Hematopoietic multipotent progenitor cell treated with erythropoietin and hydrocortisone succinate and interleukin-3 and kit ligand, for 15 days (in vitro differentiated cells): ENCODE data around the gene KRTAP3-2.
"Not testable (repeated sequence)": the region's sequence is repeated elsewhere in the genome, so short reads cannot be mapped to it uniquely, and the experiment has no call there.

Experiments used
- DNase-seq: peaks from one replicate; pipeline ENCODE4 v3.0.0-alpha.2; 2015; ENCODE audit warnings: low spot score

The KRTAP3-2 gene

GRCh38 chr17:40999563-40999962, at the start of gene KRTAP3-2:
Gene KRTAP3-2 (minus strand): TSS chr17:40999906. CDS start chr17:40999853, 53 bp downstream.
- DNase-seq, result not testable (repeated sequence)

- no peak for DNase-seq
Observed at GRCh38 chr17:41049110-41049509, 49.4 kb upstream of the KRTAP3-2 start.

GRCh38 chr17:41048441-41048840, 48.7 kb upstream of the KRTAP3-2 start:
- no peak for DNase-seq

GRCh38 chr17:41046735-41047465, 47.2 kb upstream of the KRTAP3-2 start, which contains the start of gene KRTAP2-1:
Gene KRTAP2-1 (minus strand): TSS chr17:41047316. CDS start chr17:41047267, 49 bp downstream.
- not testable (repeated sequence) for DNase-seq

GRCh38 chr17:41042953-41043352, 43.2 kb upstream of the KRTAP3-2 start:
- no peak for DNase-seq

- not testable (repeated sequence) for DNase-seq
Observed at GRCh38 chr17:41040783-41041571, 41.3 kb upstream of the KRTAP3-2 start, which contains the start of gene KRTAP1-1. Gene KRTAP1-1 (minus strand): TSS chr17:41041450. CDS start chr17:41041397, 53 bp downstream.

- no peak for DNase-seq
Observed at GRCh38 chr17:41037853-41038350, 38.2 kb upstream of the KRTAP3-2 start.

GRCh38 chr17:41034346-41034935, 34.7 kb upstream of the KRTAP3-2 start, which contains the start of gene KRTAP1-3:
Gene KRTAP1-3 (minus strand): TSS chr17:41034874. CDS start chr17:41034821, 53 bp downstream.
- not testable (repeated sequence) for DNase-seq

- no peak for DNase-seq
Observed at GRCh38 chr17:41029633-41030245, 30.0 kb upstream of the KRTAP3-2 start, which contains the start of gene KRTAP1-4. Gene KRTAP1-4 (minus strand): TSS chr17:41030195. CDS start chr17:41030078, 117 bp downstream.

- DNase-seq, result no peak
Observed at GRCh38 chr17:41026715-41027471, 27.2 kb upstream of the KRTAP3-2 start, which contains the start of gene KRTAP1-5. Gene KRTAP1-5 (minus strand): TSS chr17:41027208. CDS start chr17:41027155, 53 bp downstream.

GRCh38 chr17:41024697-41025096, 25.0 kb upstream of the KRTAP3-2 start:
- no peak for DNase-seq

- DNase-seq, result no peak
Observed at GRCh38 chr17:41020336-41020735, 20.6 kb upstream of the KRTAP3-2 start.

GRCh38 chr17:41019415-41019814, 19.7 kb upstream of the KRTAP3-2 start:
- DNase-seq, result no peak

- no peak for DNase-seq
Observed at GRCh38 chr17:41018541-41018940, 18.8 kb upstream of the KRTAP3-2 start.

GRCh38 chr17:41016578-41017215, 17.0 kb upstream of the KRTAP3-2 start:
- no peak for DNase-seq

- no peak for DNase-seq
Observed at GRCh38 chr17:41015454-41015853, 15.7 kb upstream of the KRTAP3-2 start.

- no peak for DNase-seq
Observed at GRCh38 chr17:41013606-41014005, 13.9 kb upstream of the KRTAP3-2 start.

- no peak for DNase-seq
Observed at GRCh38 chr17:41013181-41013580, 13.5 kb upstream of the KRTAP3-2 start.

- DNase-seq, result no peak
Observed at GRCh38 chr17:41012326-41013120, 12.8 kb upstream of the KRTAP3-2 start.
